Panc1 (cell line): ENCODE measurements around the gene INPP5E. TPM values are rescaled to one million over a fixed set of nuclear protein-coding genes. Genes with fewer than 3 reads are reported as not detected.

Experiments used
- ATAC-seq: fragments of 200-7000 bp; cut with Tn5 transposase; 2 replicates; pipeline ENCODE4 v1.9.1; 2020; ENCODE audit warnings: mild to moderate bottlenecking, moderate library complexity
- BruUV-seq: library from RNA; stranded (reverse); fragments of 400-500 nt; replicated peaks from 2 replicates; lab custom pipeline; 2021; lab: Mats Ljungman, UMichigan
- CTCF ChIA-PET: fragments of 300-600 bp; sonication (Branson Sonifier 250); formaldehyde crosslinking; loops from one replicate; lab custom pipeline; 2022; ENCODE audit warnings: antibody characterized with exemption; lab: Charles Lee
- POLR2A ChIA-PET: fragments of 300-600 bp; sonication (Branson Sonifier 250); formaldehyde crosslinking; loops from one replicate; lab custom pipeline; 2022; ENCODE audit warnings: antibody characterized with exemption; lab: Charles Lee
- DNase-seq: peaks from one replicate; pipeline ENCODE4 v3.0.0-alpha.2; 2010; ENCODE audit warnings: low read depth, low spot score
- H3K27ac ChIP-seq: 2 replicates; pipeline ENCODE4 v1.5.1; 2011; ENCODE audit warnings: mild to moderate bottlenecking, low read length, inconsistent platforms
- H3K27me3 ChIP-seq: fragments of 200-500 bp; sonication (Bioruptor generic); 2 replicates; pipeline ENCODE4 v1.6.0; 2014; ENCODE audit warnings: low read length, inconsistent platforms; ENCODE audit not compliant: control insufficient read depth, insufficient read depth
- H3K36me3 ChIP-seq: fragments of 200-500 bp; sonication (Bioruptor generic); 2 replicates; pipeline ENCODE4 v1.5.1; 2014; ENCODE audit warnings: inconsistent platforms, mild to moderate bottlenecking, low read length, moderate library complexity; ENCODE audit not compliant: control insufficient read depth, insufficient read depth
- H3K4me1 ChIP-seq: 2 replicates; pipeline ENCODE4 v1.5.1; 2011; ENCODE audit warnings: inconsistent platforms, mild to moderate bottlenecking, low read length, moderate library complexity; ENCODE audit not compliant: control insufficient read depth, insufficient read depth
- H3K4me3 ChIP-seq, 2 experiments: 2 replicates each; pipeline ENCODE4 v1.5.1; 2011 to 2012; ENCODE audit warnings: low read depth in 2 of 2, low read length in 2 of 2, mild to moderate bottlenecking in 2 of 2, inconsistent platforms in 1 of 2, moderate library complexity in 1 of 2
- H3K9me3 ChIP-seq: fragments of 200-500 bp; sonication (Bioruptor generic); 2 replicates; pipeline ENCODE4 v1.5.1; 2014; ENCODE audit warnings: low read depth, mild to moderate bottlenecking, inconsistent platforms, low read length, moderate library complexity; ENCODE audit not compliant: control insufficient read depth, insufficient read depth
- CTCF ChIP-seq: fragments of 450-650 bp; IDR thresholded peaks from 2 replicates; pipeline ENCODE4 v1.5.1; 2017; ENCODE audit warnings: mild to moderate bottlenecking
- POLR2AphosphoS5 ChIP-seq: IDR thresholded peaks from 2 replicates; pipeline ENCODE4 v1.6.1; 2012; ENCODE audit warnings: mild to moderate bottlenecking, low read depth, low read length, moderate library complexity
- REST ChIP-seq, 2 experiments: IDR thresholded peaks; 2 replicates each; pipeline ENCODE4 v1.6.1; 2011 to 2012; ENCODE audit warnings: low read depth in 2 of 2, control low read depth in 1 of 2, low read length in 1 of 2, mild to moderate bottlenecking in 1 of 2, moderate library complexity in 1 of 2; ENCODE audit not compliant: insufficient read depth in 1 of 2
- SIN3A ChIP-seq: IDR thresholded peaks from 2 replicates; pipeline ENCODE4 v1.6.1; 2012; ENCODE audit warnings: low read depth, mild to moderate bottlenecking, low read length, moderate library complexity, borderline replicate concordance; ENCODE audit not compliant: insufficient read depth
- TCF7L2 ChIP-seq: IDR thresholded peaks from 2 replicates; pipeline ENCODE4 v1.6.1; 2011; ENCODE audit warnings: mild to moderate bottlenecking, low read depth, low read length, inconsistent platforms
- in situ Hi-C: cut with HindIII; loops from 2 replicates; pipeline ENCODE4 v1.10.0; 2016; ENCODE audit warnings: low sequenced_read_pairs, low pct_unique_long_range_greater_than_20kb
- intact Hi-C: fragments of 100-400 bp; cut with micrococcal nuclease; formaldehyde crosslinking; loops from one replicate; pipeline ENCODE4 v1.10.0; 2022; ENCODE audit not compliant: unreplicated experiment
- total RNA-seq: library from RNA; stranded (reverse); gene quantifications from one replicate; pipeline ENCODE4 v1.2.1, GENCODE V29; 2021; ENCODE audit not compliant: unreplicated experiment

INPP5E gene
- total RNA-seq, 1 experiment from 2014 or later = 14.1 TPM

- intact Hi-C loops (no loop called here), in situ Hi-C loops (no loop called here)
- Histone ChIP-seq H3K27ac (no peak overlapping the region), H3K36me3 (no peaks in the 10 kb centered on the region; the same call in 1 of the 2 replicates), H3K9me3 (no peaks in the 10 kb centered on the region), H3K27me3 (no peaks in the 10 kb centered on the region), H3K4me3 (no peak overlapping the region), H3K4me1 (no peaks in the 10 kb centered on the region)
- CTCF ChIA-PET = no interaction called here
- POLR2A ChIA-PET = interaction anchor here (0.6 kb wide), 1 partner anchor 42 kb away, joined by 8 read pairs; no protein-coding TSS in a partner anchor
- BruUV-seq = no TSS peak
- no peak for DNase-seq
- ATAC-seq = no peak
- no peak for TF ChIP-seq REST (IDR thresholded peaks at IDR 0.05; ENCODE audit: insufficient read depth in 1 of 2, low read depth in 2 of 2, low read length in 1 of 2)
- TF ChIP-seq POLR2AphosphoS5 = no peak
- no peak for TF ChIP-seq CTCF
- TF ChIP-seq SIN3A = no peak
- TF ChIP-seq TCF7L2 = no peak
Observed at GRCh38 chr9:136436055-136436634, 3.5 kb downstream of the INPP5E start.

- BruUV-seq = no TSS peak
- ATAC-seq (no peak), DNase-seq (no peak)
- intact Hi-C loops (no loop called here), in situ Hi-C loops (no loop called here)
- ChIA-PET CTCF (no interaction called here), POLR2A (no interaction called here)
- Histone ChIP-seq H3K27me3 (no peaks in the 10 kb centered on the region), H3K36me3 (no peaks in the 10 kb centered on the region), H3K27ac (no peak overlapping the region), H3K9me3 (no peaks in the 10 kb centered on the region), H3K4me1 (no peaks in the 10 kb centered on the region), H3K4me3 (no peak overlapping the region)
- no peak for TF ChIP-seq POLR2AphosphoS5
- no peak for TF ChIP-seq CTCF
- TF ChIP-seq TCF7L2 = no peak
- TF ChIP-seq SIN3A = no peak
- TF ChIP-seq REST (IDR thresholded peaks at IDR 0.05; ENCODE audit: insufficient read depth in 1 of 2, low read depth in 2 of 2, low read length in 1 of 2) = no peak
Observed at GRCh38 chr9:136434580-136435169, 5.0 kb downstream of the INPP5E start.
